Measurements from ENCODE around the gene DUSP16. TPM values are rescaled to one million over a fixed set of nuclear protein-coding genes. Genes with fewer than 3 reads are reported as not detected.

The DUSP16 gene
- total RNA-seq, 1 experiment from 2014 or later, result 51.9 TPM

GRCh38 chr12:12511021-12511783 is 51.5 kb downstream of the DUSP16 start (continued):
- TF ChIP-seq ATF1 (CRISPR knock-in tag; IDR thresholded peaks at IDR 0.05) (no peak), MXD4 (CRISPR knock-in tag; IDR thresholded peaks at IDR 0.05; ENCODE audit: borderline replicate concordance) (no peak), NR1H2 (CRISPR knock-in tag; IDR thresholded peaks at IDR 0.05) (no peak), TEAD1 (CRISPR knock-in tag; IDR thresholded peaks at IDR 0.05) (no peak), ELF4 (CRISPR knock-in tag; IDR thresholded peaks at IDR 0.05; ENCODE audit: low read depth) (no peak), RELA (CRISPR knock-in tag; IDR thresholded peaks at IDR 0.05; ENCODE audit: borderline replicate concordance) (no peak), NFATC4 (CRISPR knock-in tag; IDR thresholded peaks at IDR 0.05) (no peak), GABPB1 (CRISPR knock-in tag; IDR thresholded peaks at IDR 0.05) (no peak), TEAD4 (CRISPR knock-in tag; IDR thresholded peaks at IDR 0.05) (no peak), NR2C2 (CRISPR knock-in tag; IDR thresholded peaks at IDR 0.05) (no peak)
- TF ChIP-seq, protein P1, sequence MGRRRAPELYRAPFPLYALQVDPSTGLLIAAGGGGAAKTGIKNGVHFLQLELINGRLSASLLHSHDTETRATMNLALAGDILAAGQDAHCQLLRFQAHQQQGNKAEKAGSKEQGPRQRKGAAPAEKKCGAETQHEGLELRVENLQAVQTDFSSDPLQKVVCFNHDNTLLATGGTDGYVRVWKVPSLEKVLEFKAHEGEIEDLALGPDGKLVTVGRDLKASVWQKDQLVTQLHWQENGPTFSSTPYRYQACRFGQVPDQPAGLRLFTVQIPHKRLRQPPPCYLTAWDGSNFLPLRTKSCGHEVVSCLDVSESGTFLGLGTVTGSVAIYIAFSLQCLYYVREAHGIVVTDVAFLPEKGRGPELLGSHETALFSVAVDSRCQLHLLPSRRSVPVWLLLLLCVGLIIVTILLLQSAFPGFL (CRISPR knock-in tag; IDR thresholded peaks at IDR 0.05; ENCODE audit: borderline replicate concordance), result no peak

GRCh38 chr12:12510551-12510950 is 52.1 kb downstream of the DUSP16 start:
- DNase-seq (ENCODE audit: low spot score) (no peak), ATAC-seq (no peak)
- ChIA-PET POLR2A (no interaction called here), CTCF (interaction anchor here (1.5 kb wide), 1 partner anchor 12 kb away, joined by 5 read pairs; no protein-coding TSS in a partner anchor)
- no peaks in the 10 kb centered on the region for H3K9me3 Mint-ChIP-seq
- TF ChIP-seq ZBTB21 (CRISPR knock-in tag; IDR thresholded peaks at IDR 0.05; ENCODE audit: borderline replicate concordance), result no peak
- no peak for TF ChIP-seq RELA (CRISPR knock-in tag; IDR thresholded peaks at IDR 0.05; ENCODE audit: borderline replicate concordance)
- TF ChIP-seq TCF7 (CRISPR knock-in tag; IDR thresholded peaks at IDR 0.05; ENCODE audit: low read depth), result no peak
- TF ChIP-seq, protein P2, sequence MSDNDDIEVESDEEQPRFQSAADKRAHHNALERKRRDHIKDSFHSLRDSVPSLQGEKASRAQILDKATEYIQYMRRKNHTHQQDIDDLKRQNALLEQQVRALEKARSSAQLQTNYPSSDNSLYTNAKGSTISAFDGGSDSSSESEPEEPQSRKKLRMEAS (CRISPR knock-in tag; IDR thresholded peaks at IDR 0.05), result no peak
- TF ChIP-seq GRHL2 (CRISPR knock-in tag; IDR thresholded peaks at IDR 0.05; ENCODE audit: insufficient replicate concordance, severe bottlenecking), result no peak
- no peak for TF ChIP-seq ATF1 (CRISPR knock-in tag; IDR thresholded peaks at IDR 0.05)
- no peak for TF ChIP-seq ZNF138 (CRISPR knock-in tag; conservative IDR thresholded peaks at IDR 0.05)
- TF ChIP-seq, protein P3, sequence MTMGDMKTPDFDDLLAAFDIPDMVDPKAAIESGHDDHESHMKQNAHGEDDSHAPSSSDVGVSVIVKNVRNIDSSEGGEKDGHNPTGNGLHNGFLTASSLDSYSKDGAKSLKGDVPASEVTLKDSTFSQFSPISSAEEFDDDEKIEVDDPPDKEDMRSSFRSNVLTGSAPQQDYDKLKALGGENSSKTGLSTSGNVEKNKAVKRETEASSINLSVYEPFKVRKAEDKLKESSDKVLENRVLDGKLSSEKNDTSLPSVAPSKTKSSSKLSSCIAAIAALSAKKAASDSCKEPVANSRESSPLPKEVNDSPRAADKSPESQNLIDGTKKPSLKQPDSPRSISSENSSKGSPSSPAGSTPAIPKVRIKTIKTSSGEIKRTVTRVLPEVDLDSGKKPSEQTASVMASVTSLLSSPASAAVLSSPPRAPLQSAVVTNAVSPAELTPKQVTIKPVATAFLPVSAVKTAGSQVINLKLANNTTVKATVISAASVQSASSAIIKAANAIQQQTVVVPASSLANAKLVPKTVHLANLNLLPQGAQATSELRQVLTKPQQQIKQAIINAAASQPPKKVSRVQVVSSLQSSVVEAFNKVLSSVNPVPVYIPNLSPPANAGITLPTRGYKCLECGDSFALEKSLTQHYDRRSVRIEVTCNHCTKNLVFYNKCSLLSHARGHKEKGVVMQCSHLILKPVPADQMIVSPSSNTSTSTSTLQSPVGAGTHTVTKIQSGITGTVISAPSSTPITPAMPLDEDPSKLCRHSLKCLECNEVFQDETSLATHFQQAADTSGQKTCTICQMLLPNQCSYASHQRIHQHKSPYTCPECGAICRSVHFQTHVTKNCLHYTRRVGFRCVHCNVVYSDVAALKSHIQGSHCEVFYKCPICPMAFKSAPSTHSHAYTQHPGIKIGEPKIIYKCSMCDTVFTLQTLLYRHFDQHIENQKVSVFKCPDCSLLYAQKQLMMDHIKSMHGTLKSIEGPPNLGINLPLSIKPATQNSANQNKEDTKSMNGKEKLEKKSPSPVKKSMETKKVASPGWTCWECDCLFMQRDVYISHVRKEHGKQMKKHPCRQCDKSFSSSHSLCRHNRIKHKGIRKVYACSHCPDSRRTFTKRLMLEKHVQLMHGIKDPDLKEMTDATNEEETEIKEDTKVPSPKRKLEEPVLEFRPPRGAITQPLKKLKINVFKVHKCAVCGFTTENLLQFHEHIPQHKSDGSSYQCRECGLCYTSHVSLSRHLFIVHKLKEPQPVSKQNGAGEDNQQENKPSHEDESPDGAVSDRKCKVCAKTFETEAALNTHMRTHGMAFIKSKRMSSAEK (CRISPR knock-in tag; IDR thresholded peaks at IDR 0.05; ENCODE audit: borderline replicate concordance), result no peak
- no peak for TF ChIP-seq CREB1 (CRISPR knock-in tag; IDR thresholded peaks at IDR 0.05)
- TF ChIP-seq NFE2L1 (CRISPR knock-in tag; IDR thresholded peaks at IDR 0.05), result no peak
- TF ChIP-seq, protein P4, sequence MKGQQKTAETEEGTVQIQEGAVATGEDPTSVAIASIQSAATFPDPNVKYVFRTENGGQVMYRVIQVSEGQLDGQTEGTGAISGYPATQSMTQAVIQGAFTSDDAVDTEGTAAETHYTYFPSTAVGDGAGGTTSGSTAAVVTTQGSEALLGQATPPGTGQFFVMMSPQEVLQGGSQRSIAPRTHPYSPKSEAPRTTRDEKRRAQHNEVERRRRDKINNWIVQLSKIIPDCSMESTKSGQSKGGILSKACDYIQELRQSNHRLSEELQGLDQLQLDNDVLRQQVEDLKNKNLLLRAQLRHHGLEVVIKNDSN (CRISPR knock-in tag; IDR thresholded peaks at IDR 0.05), result no peak
- TF ChIP-seq NR1H2 (CRISPR knock-in tag; IDR thresholded peaks at IDR 0.05), result no peak
- no peak for TF ChIP-seq MXD4 (CRISPR knock-in tag; IDR thresholded peaks at IDR 0.05; ENCODE audit: borderline replicate concordance)
- no peak for TF ChIP-seq NFATC4 (CRISPR knock-in tag; IDR thresholded peaks at IDR 0.05)
- TF ChIP-seq OVOL2 (CRISPR knock-in tag; IDR thresholded peaks at IDR 0.05; ENCODE audit: borderline replicate concordance), result no peak
- 0 out of 2 replicates have a peak, but pooled peaks cover 4% of the 10 kb centered on the region for H3K36me3 Mint-ChIP-seq
- H3K27me3 Mint-ChIP-seq (ENCODE audit: low read depth), result no peaks in the 10 kb centered on the region
- peaks cover 60% of the 10 kb centered on the region for H3K4me1 Mint-ChIP-seq
- no peak overlapping the region for H3K27ac Mint-ChIP-seq
- H3K4me3 Mint-ChIP-seq, result no peak overlapping the region

Measured in WTC11 (cell line).